HG03575 (cell line): ENCODE data around the gene GLIS1.

ENCODE experiments used
- ATAC-seq: cut with Tn5 transposase; IDR thresholded peaks from one replicate; pipeline ENCODE4 v1.9.1; 2021; ENCODE audit not compliant: unreplicated experiment, insufficient number of reproducible peaks, low FRiP score; ENCODE audit errors: extremely low read depth

The GLIS1 gene

GRCh38 chr1:53614231-53615021 is 124.5 kb downstream of the GLIS1 start:
- ATAC-seq, result no peak

GRCh38 chr1:53608676-53609075 is 130.3 kb downstream of the GLIS1 start:
- ATAC-seq, result no peak

- no peak for ATAC-seq
Observed at GRCh38 chr1:53608071-53608470, 130.9 kb downstream of the GLIS1 start.

GRCh38 chr1:53606651-53607051 is 132.3 kb downstream of the GLIS1 start:
- no peak for ATAC-seq

GRCh38 chr1:53606197-53606596 is 132.8 kb downstream of the GLIS1 start:
- no peak for ATAC-seq

GRCh38 chr1:53605181-53605580 is 133.8 kb downstream of the GLIS1 start:
- ATAC-seq, result no peak

GRCh38 chr1:53604291-53604919 is 134.6 kb downstream of the GLIS1 start:
- no peak for ATAC-seq

- no peak for ATAC-seq
Observed at GRCh38 chr1:53603431-53603830, 135.5 kb downstream of the GLIS1 start.

GRCh38 chr1:53601867-53602775 is 136.8 kb downstream of the GLIS1 start:
- ATAC-seq, result no peak

GRCh38 chr1:53601031-53601745 is 137.8 kb downstream of the GLIS1 start:
- ATAC-seq, result no peak

- ATAC-seq, result no peak
Observed at GRCh38 chr1:53600561-53600960, 138.4 kb downstream of the GLIS1 start.

GRCh38 chr1:53600001-53600400 is 139.0 kb downstream of the GLIS1 start:
- no peak for ATAC-seq

- no peak for ATAC-seq
Observed at GRCh38 chr1:53599481-53599880, 139.5 kb downstream of the GLIS1 start.

GRCh38 chr1:53598966-53599365 is 140.0 kb downstream of the GLIS1 start:
- ATAC-seq, result no peak

GRCh38 chr1:53595906-53596305 is 143.1 kb downstream of the GLIS1 start:
- no peak for ATAC-seq

- ATAC-seq, result no peak
Observed at GRCh38 chr1:53594391-53595180, 144.4 kb downstream of the GLIS1 start.

- no peak for ATAC-seq
Observed at GRCh38 chr1:53593758-53594380, 145.1 kb downstream of the GLIS1 start.
